D341Med (cell line): Measurements from ENCODE around the gene SLC39A2.
"Not testable (repeated sequence)": the region's sequence is repeated elsewhere in the genome, so short reads cannot be mapped to it uniquely, and the experiment has no call there.

ENCODE experiments used
- DNase-seq: peaks from one replicate; pipeline ENCODE4 v3.0.0; 2012; ENCODE audit warnings: low spot score

SLC39A2 gene

GRCh38 chr14:21025371-21026273 is 26.5 kb downstream of the SLC39A2 start:
- DNase-seq, result peak; percentile 51

GRCh38 chr14:21026274-21026987 is 27.3 kb downstream of the SLC39A2 start:
- peak; percentile 27 for DNase-seq

- peak; percentile 24 for DNase-seq
Observed at GRCh38 chr14:21026988-21027315, 27.9 kb downstream of the SLC39A2 start.

- no peak for DNase-seq
Observed at GRCh38 chr14:21029917-21030316, 30.8 kb downstream of the SLC39A2 start, which contains the start of gene TPPP2. Gene TPPP2, plus strand, starts transcription at chr14:21030217. Its CDS starts 365 bp downstream, at chr14:21030582.

- DNase-seq, result no peak
Observed at GRCh38 chr14:21030531-21030930, 31.4 kb downstream of the SLC39A2 start.

- no peak for DNase-seq
Observed at GRCh38 chr14:21032326-21033132, 33.4 kb downstream of the SLC39A2 start.

GRCh38 chr14:21033133-21033698 is 34.1 kb downstream of the SLC39A2 start:
- DNase-seq, result no peak

- DNase-seq, result no peak
Observed at GRCh38 chr14:21034707-21035106, 35.6 kb downstream of the SLC39A2 start, which contains the start of gene RNASE13. Gene RNASE13, minus strand, starts transcription at chr14:21034807. Its CDS starts 519 bp downstream, at chr14:21034288.

- DNase-seq, result no peak
Observed at GRCh38 chr14:21036751-21037150, 37.7 kb downstream of the SLC39A2 start.

- DNase-seq, result no peak
Observed at GRCh38 chr14:21037156-21037555, 38.1 kb downstream of the SLC39A2 start.

- DNase-seq, result no peak
Observed at GRCh38 chr14:21038441-21039422, 39.6 kb downstream of the SLC39A2 start.

GRCh38 chr14:21039585-21040369 is 40.7 kb downstream of the SLC39A2 start:
- DNase-seq, result peak; percentile 64

GRCh38 chr14:21040370-21040925 is 41.4 kb downstream of the SLC39A2 start:
- DNase-seq, result no peak

GRCh38 chr14:21040941-21041340 is 41.8 kb downstream of the SLC39A2 start:
- DNase-seq, result not testable (repeated sequence)

- no peak for DNase-seq
Observed at GRCh38 chr14:21041676-21042433, 42.8 kb downstream of the SLC39A2 start, which contains the start of gene RNASE7. Gene RNASE7, plus strand, starts transcription at chr14:21042362. Its CDS starts 631 bp downstream, at chr14:21042993.

GRCh38 chr14:21042918-21043317 is 43.8 kb downstream of the SLC39A2 start:
- DNase-seq, result no peak

GRCh38 chr14:21043387-21043973 is 44.4 kb downstream of the SLC39A2 start:
- DNase-seq, result no peak

GRCh38 chr14:21043974-21044618 is 45.0 kb downstream of the SLC39A2 start:
- DNase-seq, result no peak
